CD4-positive, alpha-beta T cell treated with Interleukin-4 for 4 hours (primary cell): ENCODE measurements around the gene CYB5D1.
"Not testable (repeated sequence)": the region's sequence is repeated elsewhere in the genome, so short reads cannot be mapped to it uniquely, and the experiment has no call there.

Experiments
- DNase-seq: peaks from one replicate; pipeline ENCODE4 v3.0.0-alpha.2; 2020

The CYB5D1 gene

GRCh38 chr17:7859028-7859427 is 1.2 kb downstream of the CYB5D1 start:
- no peak for DNase-seq

GRCh38 chr17:7862692-7863437 is 5.1 kb downstream of the CYB5D1 start:
- DNase-seq: peak; percentile 63

- DNase-seq: not testable (repeated sequence)
These were observed 6.6 kb downstream of the CYB5D1 start for GRCh38 chr17:7864384-7864783.

GRCh38 chr17:7864995-7865650 is 7.3 kb downstream of the CYB5D1 start:
- DNase-seq: no peak

- DNase-seq: peak; percentile 30
These were observed 10.1 kb downstream of the CYB5D1 start for GRCh38 chr17:7867881-7868329.

GRCh38 chr17:7873051-7873450 is 15.2 kb downstream of the CYB5D1 start:
- no peak for DNase-seq

GRCh38 chr17:7875804-7876370 is 18.1 kb downstream of the CYB5D1 start:
- DNase-seq: no peak

- no peak for DNase-seq
These were observed 20.4 kb downstream of the CYB5D1 start for GRCh38 chr17:7878234-7878633.

- DNase-seq: no peak
These were observed 22.5 kb downstream of the CYB5D1 start for GRCh38 chr17:7880076-7880868.

GRCh38 chr17:7881276-7882054 is 23.7 kb downstream of the CYB5D1 start:
- no peak for DNase-seq

- DNase-seq: no peak
These were observed 24.3 kb downstream of the CYB5D1 start for GRCh38 chr17:7882068-7882467.

GRCh38 chr17:7882629-7883028 is 24.8 kb downstream of the CYB5D1 start:
- DNase-seq: no peak

GRCh38 chr17:7883781-7884386 is 26.1 kb downstream of the CYB5D1 start:
- DNase-seq: peak; percentile 68

GRCh38 chr17:7884581-7885366 is 27.0 kb downstream of the CYB5D1 start:
- peak; percentile 19 for DNase-seq

- peak; percentile 25 for DNase-seq
These were observed 27.8 kb downstream of the CYB5D1 start for GRCh38 chr17:7885367-7886226.

GRCh38 chr17:7886227-7887037 is 28.6 kb downstream of the CYB5D1 start:
- peak; percentile 58 for DNase-seq

- no peak for DNase-seq
These were observed 29.3 kb downstream of the CYB5D1 start for GRCh38 chr17:7887038-7887481.

GRCh38 chr17:7887482-7888183 is 29.8 kb downstream of the CYB5D1 start:
- peak; percentile 98 for DNase-seq
